Stomach (tissue), 9 donors: Measurements from ENCODE around the gene SLC16A10. TPM values are rescaled to one million over a fixed set of nuclear protein-coding genes. Genes with fewer than 3 reads are reported as not detected.

ENCODE experiments used
- DNase-seq, 2 donors: peaks; one replicate each; pipeline versions ENCODE4 v3.0.0 to v3.0.0-alpha.2; 2013 to 2019
- H3K27ac ChIP-seq, 5 donors: fragments of 200-600 bp in 4 of 5; sonication (generic) in 4 of 5; one replicate each; pipeline ENCODE4 v1.5.1; 2013 to 2019; ENCODE audit warnings: mild to moderate bottlenecking in 1 of 5, moderate library complexity in 1 of 5
- H3K27me3 ChIP-seq, 3 donors: fragments of 200-600 bp; sonication (generic); one replicate each; pipeline ENCODE4 v1.5.1; 2017 to 2019; ENCODE audit warnings: mixed run types in 1 of 3
- H3K36me3 ChIP-seq, 4 donors: fragments of 200-600 bp; sonication (generic); 1 replicate in 3 of 4; 2 replicates in 1 of 4; pipeline ENCODE4 v1.5.1; 2016 to 2019
- H3K4me1 ChIP-seq, 4 donors: fragments of 200-600 bp; sonication (generic); one replicate each; pipeline ENCODE4 v1.5.1; 2016 to 2019
- H3K4me3 ChIP-seq, 4 donors: fragments of 200-600 bp; sonication (generic) in 3 of 4; one replicate each; pipeline ENCODE4 v1.5.1; 2016 to 2019; ENCODE audit warnings: mild to moderate bottlenecking in 1 of 4
- H3K9me3 ChIP-seq, 4 donors: fragments of 200-600 bp; sonication (generic); one replicate each; pipeline ENCODE4 v1.5.1; 2016 to 2019
- CTCF ChIP-seq, 7 experiments: fragments of 450-650 bp in 4 of 7; fragments of 200-600 bp in 3 of 7; sonication (generic) in 3 of 7; IDR thresholded peaks; one replicate each; pipeline ENCODE4 v1.5.1; 2016 to 2019; ENCODE audit warnings: antibody characterized with exemption in 7 of 7, control low read depth in 2 of 7, mild to moderate bottlenecking in 1 of 7
- EP300 ChIP-seq: sonication (generic); formaldehyde crosslinking; IDR thresholded peaks from one replicate; pipeline ENCODE4 v1.6.1; 2017; ENCODE audit warnings: antibody characterized with exemption
- POLR2A ChIP-seq, 4 donors: fragments of 450-650 bp; IDR thresholded peaks; one replicate each; pipeline ENCODE4 v1.6.1; 2016; ENCODE audit warnings: antibody characterized with exemption in 4 of 4, control low read depth in 2 of 4, mild to moderate bottlenecking in 1 of 4, moderate library complexity in 1 of 4
- POLR2AphosphoS5 ChIP-seq, 3 donors: sonication (generic); formaldehyde crosslinking; IDR thresholded peaks; one replicate each; pipeline ENCODE4 v1.6.1; 2016; ENCODE audit warnings: antibody characterized with exemption in 3 of 3
- WGBS, 5 donors: extraction: QIAGEN DNeasy Blood & Tissue Kit in 3 of 5; methylation state at CpG; one replicate each; pipeline versions ENCODE4 v1.1.5 to v1.1.7; 2013 to 2018; 5-methylcytosine and 5-hydroxymethylcytosine counted together
- intact Hi-C: fragments of 100-400 bp; cut with DNase I; formaldehyde crosslinking; loops from one replicate; pipeline ENCODE4 v1.15.1; 2023; ENCODE audit warnings: low total_unique reads
- polyA plus RNA-seq, 3 donors: library from polyadenylated mRNA; stranded (reverse); fragments of 200-250 nt; gene quantifications; one replicate each; pipeline ENCODE4 v1.2.3, GENCODE V29; 2013
- total RNA-seq, 5 donors: library from RNA; depleted of rRNA; stranded (reverse); fragments of >200 nt; gene quantifications; one replicate each; pipeline versions ENCODE4 v1.1.0 to v1.2.3, GENCODE V29; 2014 to 2016
- donor health status: healthy with polysubstance abuse.
- donor health status: Bipolar disorder and iron deficiency.
- donor health status: healthy.

The SLC16A10 gene
- total and polyA plus RNA-seq, 8 donors, result 0.46 to 206 (median 8.5) TPM

- Histone ChIP-seq H3K36me3 (no peaks in the 10 kb centered on the region), H3K9me3 (no peaks in the 10 kb centered on the region), H3K27me3 (no peaks in the 10 kb centered on the region), H3K4me3 (no peak overlapping the region), H3K4me1 (peaks cover 0 to 17% (median 5%) of the 10 kb centered on the region in 4 donors), H3K27ac (no peak overlapping the region)
- 77 to 83% (median 82%) methylated on average over 2 of the region's 2 CpGs for WGBS, 5 donors
- intact Hi-C loops, result loop anchor here (10.0 kb wide), 1 partner anchor 154 kb away; no protein-coding TSS in a partner anchor
- TF ChIP-seq POLR2AphosphoS5 (IDR thresholded peaks at IDR 0.05), result no peak
- no peak for TF ChIP-seq CTCF (IDR thresholded peaks at IDR 0.05)
- DNase-seq, result no peak
These were observed 121.6 kb downstream of the SLC16A10 start for GRCh38 chr6:111208933-111209332.

GRCh38 chr6:111210194-111210728, 123.0 kb downstream of the SLC16A10 start:
- Histone ChIP-seq H3K36me3 (no peaks in the 10 kb centered on the region), H3K27ac (no peak overlapping the region), H3K27me3 (no peaks in the 10 kb centered on the region), H3K4me1 (peaks cover 0 to 5% (median 0%) of the 10 kb centered on the region in 4 donors), H3K4me3 (no peak overlapping the region), H3K9me3 (no peaks in the 10 kb centered on the region)
- TF ChIP-seq POLR2AphosphoS5 (IDR thresholded peaks at IDR 0.05) (no peak), EP300 (no peak), POLR2A (IDR thresholded peaks at IDR 0.05) (no peak), CTCF (IDR thresholded peaks at IDR 0.05) (peak in 5 of 7 experiments; percentile 50 to 76 (median 65))
- 26 to 64% (median 33%) methylated on average over 1 of the region's 1 CpG for WGBS, 5 donors
- intact Hi-C loops, result no loop called here
- DNase-seq, result peak in 1 of 2 donors; percentile 80

- Histone ChIP-seq H3K27me3 (no peaks in the 10 kb centered on the region), H3K4me1 (no peaks in the 10 kb centered on the region), H3K27ac (no peak overlapping the region), H3K9me3 (no peaks in the 10 kb centered on the region), H3K4me3 (no peak overlapping the region), H3K36me3 (no peaks in the 10 kb centered on the region)
- peak in 1 of 2 donors; percentile 30 for DNase-seq
- intact Hi-C loops, result no loop called here
- WGBS, 5 donors, result 48 to 80% (median 58%) methylated on average over 6 of the region's 6 CpGs
- TF ChIP-seq POLR2AphosphoS5 (IDR thresholded peaks at IDR 0.05), result no peak
- no peak for TF ChIP-seq POLR2A (IDR thresholded peaks at IDR 0.05)
- TF ChIP-seq EP300, result no peak
- no peak for TF ChIP-seq CTCF (IDR thresholded peaks at IDR 0.05)
These were observed 124.2 kb downstream of the SLC16A10 start for GRCh38 chr6:111211411-111212030.

GRCh38 chr6:111212625-111213024, 125.3 kb downstream of the SLC16A10 start:
- no peak for DNase-seq
- no peak overlapping the region for H3K27ac ChIP-seq
- H3K27me3 ChIP-seq, result no peaks in the 10 kb centered on the region
- TF ChIP-seq POLR2A (IDR thresholded peaks at IDR 0.05) (no peak), POLR2AphosphoS5 (IDR thresholded peaks at IDR 0.05) (no peak), CTCF (IDR thresholded peaks at IDR 0.05) (no peak), EP300 (no peak)
- no peaks in the 10 kb centered on the region for H3K9me3 ChIP-seq
- H3K4me3 ChIP-seq, result no peak overlapping the region
- no peaks in the 10 kb centered on the region for H3K36me3 ChIP-seq
- intact Hi-C loops, result no loop called here
- H3K4me1 ChIP-seq, result no peaks in the 10 kb centered on the region
- WGBS, 5 donors, result 82 to 93% (median 84%) methylated on average over 3 of the region's 3 CpGs
